Vagina (tissue), 2 donors: ENCODE data around the gene ERN1. TPM values are rescaled to one million over a fixed set of nuclear protein-coding genes. Genes with fewer than 3 reads are reported as not detected.
A peak's percentile ranks its signal among the peaks of the same experiment; 100 is the strongest.

ENCODE experiments used
- DNase-seq, 2 donors: peaks; one replicate each; pipeline ENCODE4 v3.0.0-alpha.2; 2017; ENCODE audit errors: extremely low spot score in 2 of 2
- H3K27ac ChIP-seq: fragments of 200-600 bp; sonication (generic); one replicate; pipeline ENCODE4 v1.5.1; 2019
- H3K27me3 ChIP-seq: fragments of 200-600 bp; sonication (generic); one replicate; pipeline ENCODE4 v1.5.1; 2019
- H3K36me3 ChIP-seq, 2 donors: fragments of 200-600 bp; sonication (generic); one replicate each; pipeline ENCODE4 v1.5.1; 2017 to 2019
- H3K4me1 ChIP-seq: fragments of 200-600 bp; sonication (generic); one replicate; pipeline ENCODE4 v1.5.1; 2019
- H3K4me3 ChIP-seq, 2 donors: fragments of 200-600 bp; sonication (generic); 1 replicate in 1 of 2; 2 replicates in 1 of 2; pipeline ENCODE4 v1.5.1; 2016 to 2019
- H3K9me3 ChIP-seq: fragments of 200-600 bp; sonication (generic); one replicate; pipeline ENCODE4 v1.5.1; 2019
- POLR2A ChIP-seq, 2 donors: fragments of 450-650 bp; IDR thresholded peaks; one replicate each; pipeline ENCODE4 v1.6.1; 2017; ENCODE audit warnings: antibody characterized with exemption in 2 of 2, mild to moderate bottlenecking in 2 of 2, moderate library complexity in 2 of 2
- POLR2AphosphoS5 ChIP-seq, 2 donors: sonication (generic); formaldehyde crosslinking; IDR thresholded peaks; one replicate each; pipeline ENCODE4 v1.9.0; 2017; ENCODE audit warnings: antibody characterized with exemption in 2 of 2, mild to moderate bottlenecking in 2 of 2, low read depth in 1 of 2; ENCODE audit not compliant: insufficient read depth in 1 of 2
- intact Hi-C: fragments of 100-400 bp; cut with DNase I; formaldehyde crosslinking; loops from one replicate; pipeline ENCODE4 v1.15.1; 2023
- total RNA-seq: library from RNA; depleted of rRNA; stranded (reverse); fragments of >200 nt; gene quantifications from one replicate; pipeline ENCODE4 v1.2.3, GENCODE V29; 2016
- TF ChIP-seq, protein P1 (sequence below), 3 experiments: fragments of 450-650 bp in 2 of 3; fragments of 200-600 bp in 1 of 3; sonication (generic) in 1 of 3; IDR thresholded peaks; one replicate each; pipeline ENCODE4 v1.5.1; 2017 to 2019; ENCODE audit warnings: antibody characterized with exemption in 3 of 3, mild to moderate bottlenecking in 2 of 3, moderate library complexity in 2 of 3

The ERN1 gene
- total RNA-seq, 1 donor from 2014 or later: 31.4 TPM

- Histone ChIP-seq H3K27me3 (no peaks in the 10 kb centered on the region), H3K4me3 (no peak overlapping the region), H3K27ac (no peak overlapping the region), H3K36me3 (no peaks in the 10 kb centered on the region), H3K4me1 (peaks cover 29% of the 10 kb centered on the region), H3K9me3 (no peaks in the 10 kb centered on the region)
- DNase-seq: peak in 1 of 2 donors; percentile 71
- intact Hi-C loops: no loop called here
- TF ChIP-seq POLR2A (IDR thresholded peaks at IDR 0.05): no peak
- TF ChIP-seq, protein P1, sequence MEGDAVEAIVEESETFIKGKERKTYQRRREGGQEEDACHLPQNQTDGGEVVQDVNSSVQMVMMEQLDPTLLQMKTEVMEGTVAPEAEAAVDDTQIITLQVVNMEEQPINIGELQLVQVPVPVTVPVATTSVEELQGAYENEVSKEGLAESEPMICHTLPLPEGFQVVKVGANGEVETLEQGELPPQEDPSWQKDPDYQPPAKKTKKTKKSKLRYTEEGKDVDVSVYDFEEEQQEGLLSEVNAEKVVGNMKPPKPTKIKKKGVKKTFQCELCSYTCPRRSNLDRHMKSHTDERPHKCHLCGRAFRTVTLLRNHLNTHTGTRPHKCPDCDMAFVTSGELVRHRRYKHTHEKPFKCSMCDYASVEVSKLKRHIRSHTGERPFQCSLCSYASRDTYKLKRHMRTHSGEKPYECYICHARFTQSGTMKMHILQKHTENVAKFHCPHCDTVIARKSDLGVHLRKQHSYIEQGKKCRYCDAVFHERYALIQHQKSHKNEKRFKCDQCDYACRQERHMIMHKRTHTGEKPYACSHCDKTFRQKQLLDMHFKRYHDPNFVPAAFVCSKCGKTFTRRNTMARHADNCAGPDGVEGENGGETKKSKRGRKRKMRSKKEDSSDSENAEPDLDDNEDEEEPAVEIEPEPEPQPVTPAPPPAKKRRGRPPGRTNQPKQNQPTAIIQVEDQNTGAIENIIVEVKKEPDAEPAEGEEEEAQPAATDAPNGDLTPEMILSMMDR (IDR thresholded peaks at IDR 0.05): no peak
- TF ChIP-seq POLR2AphosphoS5 (IDR thresholded peaks at IDR 0.05; ENCODE audit: insufficient read depth in 1 of 2, low read depth in 1 of 2): no peak
Measured at GRCh38 chr17:64003526-64004121, 126.3 kb downstream of the ERN1 start.

GRCh38 chr17:64002658-64003525 lies 127.1 kb downstream of the ERN1 start:
- intact Hi-C loops: no loop called here
- peak; percentile 72 to 89 for DNase-seq
- peaks cover 29% of the 10 kb centered on the region for H3K4me1 ChIP-seq
- H3K36me3 ChIP-seq: no peaks in the 10 kb centered on the region
- H3K4me3 ChIP-seq: no peak overlapping the region
- H3K27ac ChIP-seq: no peak overlapping the region
- H3K27me3 ChIP-seq: no peaks in the 10 kb centered on the region
- no peaks in the 10 kb centered on the region for H3K9me3 ChIP-seq
- TF ChIP-seq, protein P1 (IDR thresholded peaks at IDR 0.05): no peak
- TF ChIP-seq POLR2A (IDR thresholded peaks at IDR 0.05) (no peak), POLR2AphosphoS5 (IDR thresholded peaks at IDR 0.05; ENCODE audit: insufficient read depth in 1 of 2, low read depth in 1 of 2) (no peak)

- H3K4me1 ChIP-seq: peaks cover 33% of the 10 kb centered on the region
- peak overlapping the region; percentile 48 for H3K27ac ChIP-seq
- TF ChIP-seq POLR2AphosphoS5 (IDR thresholded peaks at IDR 0.05; ENCODE audit: insufficient read depth in 1 of 2, low read depth in 1 of 2) (peak in 1 of 2 donors; percentile 21), POLR2A (IDR thresholded peaks at IDR 0.05) (no peak)
- TF ChIP-seq, protein P1 (IDR thresholded peaks at IDR 0.05): no peak
- intact Hi-C loops: no loop called here
- peak; percentile 81 to 83 for DNase-seq
- no peak overlapping the region for H3K4me3 ChIP-seq
- H3K9me3 ChIP-seq: no peaks in the 10 kb centered on the region
- no peaks in the 10 kb centered on the region for H3K36me3 ChIP-seq
- H3K27me3 ChIP-seq: no peaks in the 10 kb centered on the region
Measured at GRCh38 chr17:64001763-64002529, 128.0 kb downstream of the ERN1 start.

GRCh38 chr17:64001091-64001579 lies 128.8 kb downstream of the ERN1 start:
- no peak for TF ChIP-seq POLR2A (IDR thresholded peaks at IDR 0.05)
- TF ChIP-seq, protein P1 (IDR thresholded peaks at IDR 0.05): no peak
- no peak for TF ChIP-seq POLR2AphosphoS5 (IDR thresholded peaks at IDR 0.05; ENCODE audit: insufficient read depth in 1 of 2, low read depth in 1 of 2)
- peak; percentile 65 to 79 for DNase-seq
- Histone ChIP-seq H3K9me3 (no peaks in the 10 kb centered on the region), H3K4me3 (no peak overlapping the region), H3K4me1 (peaks cover 26% of the 10 kb centered on the region), H3K27ac (no peak overlapping the region), H3K27me3 (no peaks in the 10 kb centered on the region), H3K36me3 (no peaks in the 10 kb centered on the region)
- intact Hi-C loops: no loop called here
